ENCODE results near the gene ESR2. TPM values are rescaled to one million over a fixed set of nuclear protein-coding genes. Genes with fewer than 3 reads are reported as not detected.

Gene ESR2
- total RNA-seq, 4 donors from 2014 or later, result 0.14 to 1.4 TPM; not detected in 2

- H3K27ac ChIP-seq, result no peak overlapping the region
- in situ Hi-C loops (cut with MboI; ENCODE audit: low pct_ligation_motif_present in 1 of 4, low pct_unique_long_range_greater_than_20kb in 1 of 4, low sequenced_read_pairs in 3 of 4), result no loop called here
Observed at GRCh38 chr14:64195199-64195598, 99.0 kb downstream of the ESR2 start.

GRCh38 chr14:64194404-64194803, 99.8 kb downstream of the ESR2 start:
- in situ Hi-C loops (cut with MboI; ENCODE audit: low pct_ligation_motif_present in 1 of 4, low pct_unique_long_range_greater_than_20kb in 1 of 4, low sequenced_read_pairs in 3 of 4) (no loop called here), intact Hi-C loops (cut with DNase I; ENCODE audit: low total_unique reads) (no loop called here)
- TF ChIP-seq POLR2AphosphoS5 (IDR thresholded peaks at IDR 0.05) (no peak), CTCF (IDR thresholded peaks at IDR 0.05) (no peak), POLR2A (IDR thresholded peaks at IDR 0.05) (no peak), EP300 (IDR thresholded peaks at IDR 0.05; ENCODE audit: low read depth) (no peak)
- H3K36me3 ChIP-seq, result peaks cover 0 to 14% (median 2%) of the 10 kb centered on the region in 4 donors
- peaks cover 0 to 8% (median 0%) of the 10 kb centered on the region in 4 donors for H3K4me1 ChIP-seq
- H3K9me3 ChIP-seq, result no peaks in the 10 kb centered on the region
- no peaks in the 10 kb centered on the region for H3K27me3 ChIP-seq
- no peak overlapping the region for H3K27ac ChIP-seq
- H3K4me3 ChIP-seq, result no peak overlapping the region
- 42 to 59% methylated on average over 2 to 3 of the region's 3 CpGs for WGBS, 2 donors (ENCODE audit: low coverage in 1 of 2)
- no peak for DNase-seq

More at GRCh38 chr14:64195199-64195598, 99.0 kb downstream of the ESR2 start:
- no peak for TF ChIP-seq EP300 (IDR thresholded peaks at IDR 0.05; ENCODE audit: low read depth)
- TF ChIP-seq CTCF (IDR thresholded peaks at IDR 0.05), result no peak
- TF ChIP-seq POLR2AphosphoS5 (IDR thresholded peaks at IDR 0.05), result no peak
- TF ChIP-seq POLR2A (IDR thresholded peaks at IDR 0.05), result no peak
- H3K4me1 ChIP-seq, result peaks cover 0 to 8% (median 0%) of the 10 kb centered on the region in 4 donors
- intact Hi-C loops (cut with DNase I; ENCODE audit: low total_unique reads), result no loop called here
- no peak overlapping the region for H3K4me3 ChIP-seq
- 25 to 29% methylated on average over 2 of the region's 2 CpGs for WGBS, 2 donors (ENCODE audit: low coverage in 1 of 2)
- H3K36me3 ChIP-seq, result peaks cover 0 to 7% (median 2%) of the 10 kb centered on the region in 4 donors
- no peaks in the 10 kb centered on the region for H3K27me3 ChIP-seq
- no peak for DNase-seq
- H3K9me3 ChIP-seq, result no peaks in the 10 kb centered on the region

- H3K36me3 ChIP-seq, result peaks cover 0 to 19% (median 2%) of the 10 kb centered on the region in 4 donors
- intact Hi-C loops (cut with DNase I; ENCODE audit: low total_unique reads), result no loop called here
- no peak for DNase-seq
- H3K27ac ChIP-seq, result no peak overlapping the region
- no peaks in the 10 kb centered on the region for H3K27me3 ChIP-seq
- H3K4me3 ChIP-seq, result no peak overlapping the region
- WGBS, 2 donors (ENCODE audit: low coverage in 1 of 2), result 68 to 74% methylated on average over 2 of the region's 2 CpGs
- peaks cover 0 to 8% (median 0%) of the 10 kb centered on the region in 4 donors for H3K4me1 ChIP-seq
- H3K9me3 ChIP-seq, result no peaks in the 10 kb centered on the region
- in situ Hi-C loops (cut with MboI; ENCODE audit: low pct_ligation_motif_present in 1 of 4, low pct_unique_long_range_greater_than_20kb in 1 of 4, low sequenced_read_pairs in 3 of 4), result no loop called here
- no peak for TF ChIP-seq POLR2A (IDR thresholded peaks at IDR 0.05)
- no peak for TF ChIP-seq CTCF (IDR thresholded peaks at IDR 0.05)
- no peak for TF ChIP-seq EP300 (IDR thresholded peaks at IDR 0.05; ENCODE audit: low read depth)
- no peak for TF ChIP-seq POLR2AphosphoS5 (IDR thresholded peaks at IDR 0.05)
Observed at GRCh38 chr14:64193821-64194220, 100.3 kb downstream of the ESR2 start.

- peaks cover 0 to 8% (median 0%) of the 10 kb centered on the region in 4 donors for H3K4me1 ChIP-seq
Observed at GRCh38 chr14:64191756-64192155, 102.4 kb downstream of the ESR2 start.

More at GRCh38 chr14:64191756-64192155, 102.4 kb downstream of the ESR2 start:
- H3K9me3 ChIP-seq, result no peaks in the 10 kb centered on the region
- no peak overlapping the region for H3K4me3 ChIP-seq
- no peaks in the 10 kb centered on the region for H3K27me3 ChIP-seq
- in situ Hi-C loops (cut with MboI; ENCODE audit: low pct_ligation_motif_present in 1 of 4, low pct_unique_long_range_greater_than_20kb in 1 of 4, low sequenced_read_pairs in 3 of 4) (no loop called here), intact Hi-C loops (cut with DNase I; ENCODE audit: low total_unique reads) (no loop called here)
- no peak overlapping the region for H3K27ac ChIP-seq
- peaks cover 0 to 27% (median 3%) of the 10 kb centered on the region in 4 donors for H3K36me3 ChIP-seq
- 33 to 72% methylated on average over 1 to 2 of the region's 2 CpGs for WGBS, 2 donors (ENCODE audit: low coverage in 1 of 2)
- no peak for TF ChIP-seq CTCF (IDR thresholded peaks at IDR 0.05)
- TF ChIP-seq EP300 (IDR thresholded peaks at IDR 0.05; ENCODE audit: low read depth), result no peak
- no peak for TF ChIP-seq POLR2AphosphoS5 (IDR thresholded peaks at IDR 0.05)
- no peak for TF ChIP-seq POLR2A (IDR thresholded peaks at IDR 0.05)
- DNase-seq, result no peak

All from transverse colon (tissue), 4 donors.